GM23338 (cell line): Measurements from ENCODE around the gene PTPRB. TPM values are rescaled to one million over a fixed set of nuclear protein-coding genes. Genes with fewer than 3 reads are reported as not detected.

Experiments used
- ATAC-seq: fragments of 200-7000 bp; cut with Tn5 transposase; 3 replicates; pipeline ENCODE4 v1.9.1; 2020
- DNase-seq: peaks from one replicate; pipeline ENCODE4 v3.0.0-alpha.2; 2015; ENCODE audit warnings: low spot score
- H2AFZ ChIP-seq: fragments of 200-600 bp; sonication (generic); 2 replicates; pipeline ENCODE4 v1.8.0; 2016; ENCODE audit warnings: antibody characterized with exemption, mild to moderate bottlenecking, moderate library complexity
- H3F3A ChIP-seq: fragments of 200-600 bp; sonication (generic); replicated peaks from 2 replicates; pipeline ENCODE4 v1.8.0; 2017; ENCODE audit warnings: antibody characterized with exemption, mixed run types, low read depth
- H3K27ac ChIP-seq: fragments of 200-600 bp; sonication (generic); 2 replicates; pipeline ENCODE4 v1.6.1; 2016; ENCODE audit warnings: low read depth
- H3K27me3 ChIP-seq: fragments of 200-600 bp; sonication (generic); 2 replicates; pipeline ENCODE4 v1.8.0; 2016; ENCODE audit warnings: mild to moderate bottlenecking, mixed run types, moderate library complexity; ENCODE audit not compliant: insufficient read depth
- H3K36me3 ChIP-seq: fragments of 200-600 bp; sonication (generic); 2 replicates; pipeline ENCODE4 v1.8.0; 2016; ENCODE audit warnings: mild to moderate bottlenecking; ENCODE audit not compliant: insufficient read depth
- H3K4me1 ChIP-seq: fragments of 200-600 bp; sonication (generic); 2 replicates; pipeline ENCODE4 v1.8.0; 2016; ENCODE audit warnings: mild to moderate bottlenecking, moderate library complexity; ENCODE audit not compliant: insufficient read depth
- H3K4me2 ChIP-seq: fragments of 200-600 bp; sonication (generic); 2 replicates; pipeline ENCODE4 v1.7.1; 2017; ENCODE audit warnings: mixed run types
- H3K4me3 ChIP-seq: fragments of 200-600 bp; sonication (generic); 2 replicates; pipeline ENCODE4 v1.6.1; 2016; ENCODE audit warnings: mixed run types
- H3K79me2 ChIP-seq: fragments of 200-600 bp; sonication (generic); replicated peaks from 2 replicates; pipeline ENCODE4 v1.8.0; 2017; ENCODE audit warnings: mild to moderate bottlenecking; ENCODE audit not compliant: insufficient read depth
- H3K9me2 ChIP-seq: fragments of 200-600 bp; sonication (generic); 2 replicates; pipeline ENCODE4 v1.8.0; 2017; ENCODE audit not compliant: insufficient read depth
- H4K20me1 ChIP-seq: fragments of 200-600 bp; sonication (generic); replicated peaks from 2 replicates; pipeline ENCODE4 v1.8.0; 2017; ENCODE audit warnings: mild to moderate bottlenecking; ENCODE audit not compliant: insufficient read depth
- H3K27ac Mint-ChIP-seq: 2 replicates; pipeline ENCODE4 v1.8.0; 2020; ENCODE audit warnings: inconsistent platforms, mild to moderate bottlenecking, moderate library complexity, mixed read lengths
- H3K27me3 Mint-ChIP-seq: 3 replicates; pipeline ENCODE4 v1.8.0; 2022; ENCODE audit warnings: low read depth, mild to moderate bottlenecking, moderate library complexity, mixed read lengths, inconsistent platforms; ENCODE audit not compliant: insufficient read depth, poor library complexity
- H3K36me3 Mint-ChIP-seq: 3 replicates; pipeline ENCODE4 v1.8.0; 2021; ENCODE audit warnings: low read depth, mild to moderate bottlenecking, inconsistent platforms, moderate library complexity, mixed read lengths
- H3K4me1 Mint-ChIP-seq: 3 replicates; pipeline ENCODE4 v1.8.0; 2020; ENCODE audit warnings: mild to moderate bottlenecking, inconsistent platforms, mixed read lengths
- H3K4me3 Mint-ChIP-seq: 3 replicates; pipeline ENCODE4 v1.8.0; 2021; ENCODE audit warnings: moderate library complexity, mild to moderate bottlenecking, inconsistent platforms, mixed read lengths
- H3K9me3 Mint-ChIP-seq: 3 replicates; pipeline ENCODE4 v1.8.0; 2020; ENCODE audit warnings: moderate library complexity, mild to moderate bottlenecking, inconsistent platforms, mixed read lengths
- CREB1 ChIP-seq: fragments of 250-450 bp; sonication (Bioruptor Pico); IDR thresholded peaks from 2 replicates; pipeline ENCODE4 v1.5.0; 2020; ENCODE audit warnings: low read depth, mild to moderate bottlenecking, moderate library complexity
- CTCF ChIP-seq, 2 experiments: fragments of 200-600 bp in 1 of 2; sonication (generic) in 1 of 2; conservative IDR thresholded peaks; 2 replicates each; pipeline versions ENCODE4 v1.5.1 to v1.6.1; 2016 to 2017; ENCODE audit warnings: antibody characterized with exemption in 2 of 2, low read depth in 2 of 2, mild to moderate bottlenecking in 2 of 2, moderate library complexity in 1 of 2
- ETS1 ChIP-seq: IDR thresholded peaks from 2 replicates; pipeline ENCODE4 v1.6.1; 2016; ENCODE audit warnings: antibody characterized with exemption
- EZH2 ChIP-seq: fragments of 200-600 bp; sonication (generic); IDR thresholded peaks from one replicate; pipeline ENCODE4 v1.8.0; 2017; ENCODE audit warnings: antibody characterized with exemption, mild to moderate bottlenecking, low read depth; ENCODE audit not compliant: unreplicated experiment
- EZH2phosphoT487 ChIP-seq: fragments of 200-600 bp; sonication (generic); IDR thresholded peaks from one replicate; pipeline ENCODE4 v1.8.1; 2018; ENCODE audit warnings: antibody characterized with exemption; ENCODE audit not compliant: unreplicated experiment
- JUNB ChIP-seq: IDR thresholded peaks from one replicate; pipeline ENCODE4 v1.6.1; 2016; ENCODE audit warnings: antibody characterized with exemption; ENCODE audit not compliant: unreplicated experiment
- NANOG ChIP-seq: IDR thresholded peaks from 2 replicates; pipeline ENCODE4 v1.6.1; 2016; ENCODE audit warnings: antibody characterized with exemption, borderline replicate concordance
- POLR2AphosphoS5 ChIP-seq: IDR thresholded peaks from 2 replicates; pipeline ENCODE4 v1.6.1; 2016; ENCODE audit warnings: antibody characterized with exemption, low read depth
- STAT1 ChIP-seq: IDR thresholded peaks from one replicate; pipeline ENCODE4 v1.6.1; 2016; ENCODE audit warnings: antibody characterized with exemption; ENCODE audit not compliant: unreplicated experiment
- ZNF114 ChIP-seq: fragments of 250-450 bp; sonication (Bioruptor Pico); IDR thresholded peaks from 2 replicates; pipeline ENCODE4 v1.5.0; 2020; ENCODE audit warnings: mild to moderate bottlenecking, moderate library complexity
- ZNF331 ChIP-seq: fragments of 250-450 bp; sonication (Bioruptor Pico); IDR thresholded peaks from 2 replicates; pipeline ENCODE4 v1.5.0; 2020; ENCODE audit warnings: low read depth, mild to moderate bottlenecking, moderate library complexity
- ZNF462 ChIP-seq: fragments of 250-450 bp; sonication (Bioruptor Pico); IDR thresholded peaks from 2 replicates; pipeline ENCODE4 v1.5.0; 2020; ENCODE audit warnings: mild to moderate bottlenecking, moderate library complexity
- polyA plus RNA-seq: library from polyadenylated mRNA; unstranded; fragments of >200 nt; fragmentation: Nextera tagmentation; extraction: Ambion mirVana; gene quantifications from 2 replicates; pipeline ENCODE4 v1.2.1, GENCODE V29; 2016
- total RNA-seq: library from RNA; depleted of rRNA; stranded (reverse); fragments of >200 nt; shearing (Covaris generic); gene quantifications from 2 replicates; pipeline ENCODE4 v1.2.3, GENCODE V29; 2014

The PTPRB gene
- total and polyA plus RNA-seq, 2 experiments from 2014 or later = 0.13 to 1.7 TPM

- peaks cover 12% of the 10 kb centered on the region for H3K9me3 Mint-ChIP-seq
- peak overlapping the region; percentile 86; the same call in 1 of the 2 replicates for H2AFZ ChIP-seq
- H4K20me1 ChIP-seq = no peaks in the 10 kb centered on the region
- H3K4me3 ChIP-seq = no peak overlapping the region
- no peaks in the 10 kb centered on the region for H3K27me3 ChIP-seq
- H3K36me3 Mint-ChIP-seq = peaks cover 13% of the 10 kb centered on the region
- no peak for TF ChIP-seq ZNF462 (CRISPR knock-in tag)
- TF ChIP-seq EZH2phosphoT487 = no peak
- TF ChIP-seq POLR2AphosphoS5 = no peak
- no peak for TF ChIP-seq CTCF (conservative IDR thresholded peaks at IDR 0.05; ENCODE audit: low read depth in 2 of 2)
- no peak for TF ChIP-seq CREB1 (CRISPR knock-in tag)
- TF ChIP-seq ETS1 = no peak
- TF ChIP-seq STAT1 = no peak
- TF ChIP-seq NANOG = no peak
- TF ChIP-seq ZNF331 (CRISPR knock-in tag) = no peak
- TF ChIP-seq EZH2 = no peak
- no peak for TF ChIP-seq ZNF114
- no peak for TF ChIP-seq JUNB
- H3K27ac Mint-ChIP-seq = no peak overlapping the region
- H3K27ac ChIP-seq = no peak overlapping the region
- no peaks in the 10 kb centered on the region for H3K4me1 ChIP-seq
- no peaks in the 10 kb centered on the region for H3K36me3 ChIP-seq
- peaks cover 5% of the 10 kb centered on the region; the same call in 1 of the 2 replicates for H3K9me2 ChIP-seq
- H3K79me2 ChIP-seq = no peaks in the 10 kb centered on the region
- H3K27me3 Mint-ChIP-seq = no peaks in the 10 kb centered on the region
- no peak overlapping the region for H3K4me3 Mint-ChIP-seq
- ATAC-seq (no peak), DNase-seq (no peak)
- H3K4me1 Mint-ChIP-seq = no peaks in the 10 kb centered on the region
- H3K4me2 ChIP-seq = no peak overlapping the region
- no peaks in the 10 kb centered on the region for H3F3A ChIP-seq
These were observed 167.9 kb downstream of the PTPRB start for GRCh38 chr12:70469221-70469820.
